ENCODE data around the gene FKBP5.
"Not testable (repeated sequence)": the region's sequence is repeated elsewhere in the genome, so short reads cannot be mapped to it uniquely, and the experiment has no call there.

FKBP5 gene

GRCh38 chr6:35605600-35605999 is 83.1 kb downstream of the FKBP5 start:
- no peak for DNase-seq

GRCh38 chr6:35603326-35604202 is 85.2 kb downstream of the FKBP5 start:
- DNase-seq = no peak

GRCh38 chr6:35602133-35602946 is 86.4 kb downstream of the FKBP5 start:
- no peak for DNase-seq

GRCh38 chr6:35601331-35602132 is 87.2 kb downstream of the FKBP5 start:
- DNase-seq = no peak

GRCh38 chr6:35600659-35601125 is 88.0 kb downstream of the FKBP5 start:
- no peak for DNase-seq

GRCh38 chr6:35599761-35600658 is 88.7 kb downstream of the FKBP5 start:
- no peak for DNase-seq

- DNase-seq = not testable (repeated sequence)
These were observed 90.1 kb downstream of the FKBP5 start for GRCh38 chr6:35598621-35599020.

GRCh38 chr6:35596448-35597442 is 92.0 kb downstream of the FKBP5 start:
- no peak for DNase-seq

- no peak for DNase-seq
These were observed 94.1 kb downstream of the FKBP5 start for GRCh38 chr6:35594503-35595186.

GRCh38 chr6:35592178-35592577 is 96.5 kb downstream of the FKBP5 start:
- no peak for DNase-seq

- DNase-seq = no peak
These were observed 98.1 kb downstream of the FKBP5 start for GRCh38 chr6:35590622-35591066.

- DNase-seq = no peak
These were observed 98.8 kb downstream of the FKBP5 start for GRCh38 chr6:35589904-35590303.

GRCh38 chr6:35589201-35589739 is 99.4 kb downstream of the FKBP5 start:
- DNase-seq = no peak

GRCh38 chr6:35587167-35587566 is 101.5 kb downstream of the FKBP5 start:
- DNase-seq = no peak

- no peak for DNase-seq
These were observed 102.2 kb downstream of the FKBP5 start for GRCh38 chr6:35586542-35586941.

GRCh38 chr6:35585658-35586057 is 103.1 kb downstream of the FKBP5 start:
- no peak for DNase-seq

GRCh38 chr6:35583893-35584688 is 104.6 kb downstream of the FKBP5 start:
- DNase-seq = peak; percentile 50

- DNase-seq = no peak
These were observed 106.4 kb downstream of the FKBP5 start for GRCh38 chr6:35582315-35582714.

GRCh38 chr6:35581633-35582032 is 107.1 kb downstream of the FKBP5 start:
- no peak for DNase-seq
